ENCODE measurements around the gene SLC22A23. TPM values are rescaled to one million over a fixed set of nuclear protein-coding genes. Genes with fewer than 3 reads are reported as not detected.

Gene SLC22A23
- total RNA-seq, 2 experiments from 2014 or later = 1.3 to 1.4 TPM

DNA sequence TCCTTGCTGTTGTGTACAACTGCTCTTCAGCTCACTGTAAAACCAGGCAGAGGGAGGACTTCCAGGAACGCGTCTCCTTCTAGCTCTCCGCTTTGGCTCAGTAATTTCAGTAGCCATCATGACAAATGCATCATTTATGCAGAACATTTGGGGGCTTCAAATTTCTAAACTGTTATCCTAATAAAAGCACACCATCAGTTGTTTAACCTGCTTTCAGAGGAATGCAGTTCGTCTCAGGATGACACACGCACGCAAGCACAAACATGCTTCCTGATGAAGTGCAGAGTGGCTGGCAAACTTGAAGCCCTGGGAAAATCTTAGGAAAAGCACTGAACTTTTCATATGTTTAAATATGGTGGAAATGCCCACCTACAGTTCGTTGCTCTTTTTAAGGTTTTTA lies 24.4 kb downstream of the SLC22A23 start:
- no peak overlapping the region for H3K4me3 Mint-ChIP-seq
- H3K4me1 Mint-ChIP-seq (ENCODE audit: low read depth) = no peaks in the 10 kb centered on the region
- intact Hi-C loops (cut with micrococcal nuclease) = no loop called here
- no peak for DNase-seq
- no peaks in the 10 kb centered on the region for H3K9me3 Mint-ChIP-seq
- H3K36me3 Mint-ChIP-seq (ENCODE audit: low read depth) = no peaks in the 10 kb centered on the region
- CTCF ChIA-PET = no interaction called here
- no peaks in the 10 kb centered on the region for H3K27me3 Mint-ChIP-seq (ENCODE audit: low read depth)
- no peak overlapping the region for H3K27ac Mint-ChIP-seq

DNA sequence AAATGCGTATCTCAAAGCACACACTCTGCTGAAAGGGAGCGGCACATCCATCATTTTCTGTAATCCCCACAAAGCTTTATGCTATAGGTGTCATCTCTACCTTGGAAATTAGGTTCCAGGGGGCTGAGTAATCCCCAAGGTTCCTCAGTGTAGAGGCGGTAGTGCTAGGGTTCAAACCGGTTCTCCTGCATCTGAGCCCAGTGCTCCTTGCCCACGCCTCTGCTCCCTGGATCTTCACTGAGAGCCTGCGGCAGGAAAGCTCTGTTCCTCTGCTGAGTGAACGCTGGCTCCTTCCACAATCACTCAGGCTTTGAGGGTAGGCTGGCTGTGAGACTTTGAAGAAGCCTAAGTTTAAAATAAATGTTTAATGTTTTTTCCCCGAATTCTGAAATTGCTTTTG lies 24.9 kb downstream of the SLC22A23 start:
- no peaks in the 10 kb centered on the region for H3K27me3 Mint-ChIP-seq (ENCODE audit: low read depth)
- CTCF ChIA-PET = interaction anchor here (0.6 to 0.9 kb wide), 2 partner anchors 104 to 187 kb away, joined by 3 read pairs; no protein-coding TSS in a partner anchor
- no peaks in the 10 kb centered on the region for H3K9me3 Mint-ChIP-seq
- H3K4me3 Mint-ChIP-seq = no peak overlapping the region
- no peaks in the 10 kb centered on the region for H3K36me3 Mint-ChIP-seq (ENCODE audit: low read depth)
- DNase-seq = no peak
- no peak overlapping the region for H3K27ac Mint-ChIP-seq
- intact Hi-C loops (cut with micrococcal nuclease) = no loop called here
- H3K4me1 Mint-ChIP-seq (ENCODE audit: low read depth) = no peaks in the 10 kb centered on the region

GRCh38 chr6:3429211-3429610 lies 27.6 kb downstream of the SLC22A23 start:
- no peak overlapping the region for H3K4me3 Mint-ChIP-seq

GRCh38 chr6:3428700-3429099 lies 28.1 kb downstream of the SLC22A23 start:
- Mint-ChIP-seq H3K27me3 (ENCODE audit: low read depth) (no peaks in the 10 kb centered on the region), H3K4me3 (no peak overlapping the region), H3K9me3 (no peaks in the 10 kb centered on the region), H3K27ac (no peak overlapping the region), H3K36me3 (ENCODE audit: low read depth) (no peaks in the 10 kb centered on the region), H3K4me1 (ENCODE audit: low read depth) (peaks cover 2% of the 10 kb centered on the region)
- CTCF ChIA-PET = no interaction called here
- intact Hi-C loops (cut with micrococcal nuclease) = no loop called here
- DNase-seq = no peak

More at GRCh38 chr6:3429211-3429610, 27.6 kb downstream of the SLC22A23 start:
- DNase-seq = no peak
- Mint-ChIP-seq H3K9me3 (no peaks in the 10 kb centered on the region), H3K27me3 (ENCODE audit: low read depth) (no peaks in the 10 kb centered on the region), H3K27ac (no peak overlapping the region), H3K4me1 (ENCODE audit: low read depth) (peaks cover 2% of the 10 kb centered on the region), H3K36me3 (ENCODE audit: low read depth) (no peaks in the 10 kb centered on the region)
- CTCF ChIA-PET = no interaction called here
- intact Hi-C loops (cut with micrococcal nuclease) = no loop called here

- Mint-ChIP-seq H3K9me3 (no peaks in the 10 kb centered on the region), H3K27ac (no peak overlapping the region), H3K27me3 (ENCODE audit: low read depth) (no peaks in the 10 kb centered on the region), H3K4me1 (ENCODE audit: low read depth) (peaks cover 2% of the 10 kb centered on the region), H3K36me3 (ENCODE audit: low read depth) (no peaks in the 10 kb centered on the region), H3K4me3 (no peak overlapping the region)
- CTCF ChIA-PET = no interaction called here
- intact Hi-C loops (cut with micrococcal nuclease) = no loop called here
- no peak for DNase-seq
Observed at GRCh38 chr6:3428247-3428646, 28.6 kb downstream of the SLC22A23 start.

- peaks cover 6% of the 10 kb centered on the region for H3K4me1 Mint-ChIP-seq (ENCODE audit: low read depth)
- CTCF ChIA-PET = no interaction called here
- H3K27ac Mint-ChIP-seq = no peak overlapping the region
- DNase-seq = no peak
- H3K36me3 Mint-ChIP-seq (ENCODE audit: low read depth) = no peaks in the 10 kb centered on the region
- H3K27me3 Mint-ChIP-seq (ENCODE audit: low read depth) = no peaks in the 10 kb centered on the region
- no peaks in the 10 kb centered on the region for H3K9me3 Mint-ChIP-seq
- intact Hi-C loops (cut with micrococcal nuclease) = no loop called here
- H3K4me3 Mint-ChIP-seq = no peak overlapping the region
Observed at GRCh38 chr6:3427687-3428085, 29.2 kb downstream of the SLC22A23 start.

- intact Hi-C loops (cut with micrococcal nuclease) = no loop called here
- Mint-ChIP-seq H3K27me3 (ENCODE audit: low read depth) (no peaks in the 10 kb centered on the region), H3K27ac (no peak overlapping the region), H3K4me1 (ENCODE audit: low read depth) (peaks cover 8% of the 10 kb centered on the region), H3K36me3 (ENCODE audit: low read depth) (no peaks in the 10 kb centered on the region), H3K9me3 (no peaks in the 10 kb centered on the region), H3K4me3 (no peak overlapping the region)
- CTCF ChIA-PET = interaction anchor here (0.7 kb wide), 1 partner anchor 526 kb away, joined by 4 read pairs; no protein-coding TSS in a partner anchor
- no peak for DNase-seq
Observed at GRCh38 chr6:3426927-3427686, 29.7 kb downstream of the SLC22A23 start.

DNA sequence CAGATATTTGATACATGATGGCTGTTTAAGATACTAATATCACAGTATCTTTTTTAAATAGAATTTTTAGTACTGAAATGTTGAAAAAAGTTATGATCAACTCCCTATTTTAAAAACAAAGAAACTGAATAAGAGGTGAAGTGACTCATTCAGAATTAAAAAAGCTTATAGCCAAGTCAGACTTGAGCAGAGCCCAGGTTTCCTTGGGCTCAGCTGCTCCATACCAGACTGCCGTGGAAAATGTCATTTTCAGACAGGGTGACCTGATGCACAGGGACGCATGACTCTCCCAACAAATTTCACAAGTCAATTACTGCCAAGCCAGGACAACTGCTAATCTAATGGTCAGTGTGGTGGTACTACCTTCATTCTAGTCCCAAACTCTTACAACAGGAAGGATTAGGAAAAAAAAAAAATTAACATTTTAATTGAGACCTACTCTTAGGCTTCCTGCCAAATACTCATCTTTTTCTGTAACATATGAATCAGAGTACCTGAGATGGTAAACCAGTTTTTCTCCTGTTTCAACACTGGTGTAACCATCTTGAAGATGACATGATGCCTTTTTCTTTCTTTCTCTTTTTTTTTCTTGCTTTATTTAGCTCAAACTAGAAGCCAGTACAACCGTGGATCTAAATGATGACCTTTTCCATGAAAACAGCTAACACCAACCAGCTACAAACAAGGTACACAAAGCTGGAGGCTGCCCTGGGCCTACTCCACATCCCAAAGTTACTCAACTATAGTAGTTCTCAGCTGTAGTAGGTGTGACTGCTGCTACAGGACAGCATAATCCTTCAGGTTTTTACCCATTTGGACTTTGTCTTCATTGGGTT lies 30.5 kb downstream of the SLC22A23 start:
- no peaks in the 10 kb centered on the region for H3K27me3 Mint-ChIP-seq (ENCODE audit: low read depth)
- CTCF ChIA-PET = interaction anchor here (0.7 kb wide), 1 partner anchor 527 kb away, joined by 4 read pairs; no protein-coding TSS in a partner anchor
- H3K4me1 Mint-ChIP-seq (ENCODE audit: low read depth) = peaks cover 14% of the 10 kb centered on the region
- intact Hi-C loops (cut with micrococcal nuclease) = no loop called here
- no peaks in the 10 kb centered on the region for H3K36me3 Mint-ChIP-seq (ENCODE audit: low read depth)
- no peak for DNase-seq
- H3K9me3 Mint-ChIP-seq = no peaks in the 10 kb centered on the region
- no peak overlapping the region for H3K27ac Mint-ChIP-seq
- H3K4me3 Mint-ChIP-seq = no peak overlapping the region

DNA sequence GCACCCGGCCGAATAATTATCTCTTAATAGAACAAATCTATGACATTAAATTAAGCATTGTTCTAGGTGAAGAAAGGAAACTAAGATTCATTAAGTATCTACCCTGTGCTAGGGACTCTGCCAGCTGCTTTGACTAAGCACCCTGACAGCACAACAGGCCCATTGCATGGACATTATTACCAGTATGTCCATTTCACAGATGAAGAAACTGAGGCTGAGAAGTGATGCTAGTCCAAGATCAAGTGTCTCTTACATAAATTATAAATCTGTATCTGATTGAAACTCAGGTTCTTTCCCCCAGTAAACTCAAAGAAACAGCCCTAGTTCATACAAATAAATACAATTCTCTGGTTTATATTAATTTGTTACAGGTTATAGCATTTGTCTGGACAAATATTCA lies 31.3 kb downstream of the SLC22A23 start:
- CTCF ChIA-PET = no interaction called here
- peaks cover 14% of the 10 kb centered on the region for H3K4me1 Mint-ChIP-seq (ENCODE audit: low read depth)
- intact Hi-C loops (cut with micrococcal nuclease) = no loop called here

GRCh38 chr6:3424185-3424927 lies 32.5 kb downstream of the SLC22A23 start:
- intact Hi-C loops (cut with micrococcal nuclease) = no loop called here
- Mint-ChIP-seq H3K27ac (no peak overlapping the region), H3K27me3 (ENCODE audit: low read depth) (no peaks in the 10 kb centered on the region), H3K36me3 (ENCODE audit: low read depth) (no peaks in the 10 kb centered on the region), H3K9me3 (no peaks in the 10 kb centered on the region), H3K4me1 (ENCODE audit: low read depth) (peaks cover 16% of the 10 kb centered on the region), H3K4me3 (no peak overlapping the region)
- DNase-seq = no peak
- CTCF ChIA-PET = no interaction called here

More for the DNA sequence above, 31.3 kb downstream of the SLC22A23 start:
- DNase-seq = no peak
- no peaks in the 10 kb centered on the region for H3K36me3 Mint-ChIP-seq (ENCODE audit: low read depth)
- no peak overlapping the region for H3K4me3 Mint-ChIP-seq
- no peaks in the 10 kb centered on the region for H3K9me3 Mint-ChIP-seq
- no peak overlapping the region for H3K27ac Mint-ChIP-seq
- no peaks in the 10 kb centered on the region for H3K27me3 Mint-ChIP-seq (ENCODE audit: low read depth)

GRCh38 chr6:3423439-3424184 lies 33.2 kb downstream of the SLC22A23 start:
- intact Hi-C loops (cut with micrococcal nuclease) = no loop called here
- H3K9me3 Mint-ChIP-seq = no peaks in the 10 kb centered on the region
- CTCF ChIA-PET = no interaction called here

More at GRCh38 chr6:3423439-3424184, 33.2 kb downstream of the SLC22A23 start:
- Mint-ChIP-seq H3K27ac (no peak overlapping the region), H3K27me3 (ENCODE audit: low read depth) (no peaks in the 10 kb centered on the region), H3K36me3 (ENCODE audit: low read depth) (no peaks in the 10 kb centered on the region), H3K4me1 (ENCODE audit: low read depth) (peaks cover 16% of the 10 kb centered on the region), H3K4me3 (no peak overlapping the region)
- no peak for DNase-seq
